HL-60/S4 treated with retinoic acid at 250 ng/mL for 4 days and 3 days (cell line): Measurements from ENCODE around the gene GLIS2.

ENCODE experiments used
- in situ Hi-C: fragments of 300-500 bp; cut with MboI; formaldehyde crosslinking; loops from 2 replicates; pipeline ENCODE4 v1.7.0; 2022; ENCODE audit warnings: low sequenced_read_pairs

The GLIS2 gene

GRCh38 chr16:4381072-4381934, 65.4 kb downstream of the GLIS2 start:
- in situ Hi-C loops, result no loop called here

GRCh38 chr16:4381935-4382794, 66.3 kb downstream of the GLIS2 start:
- in situ Hi-C loops, result no loop called here

GRCh38 chr16:4382795-4383357, 67.0 kb downstream of the GLIS2 start:
- in situ Hi-C loops, result no loop called here

DNA sequence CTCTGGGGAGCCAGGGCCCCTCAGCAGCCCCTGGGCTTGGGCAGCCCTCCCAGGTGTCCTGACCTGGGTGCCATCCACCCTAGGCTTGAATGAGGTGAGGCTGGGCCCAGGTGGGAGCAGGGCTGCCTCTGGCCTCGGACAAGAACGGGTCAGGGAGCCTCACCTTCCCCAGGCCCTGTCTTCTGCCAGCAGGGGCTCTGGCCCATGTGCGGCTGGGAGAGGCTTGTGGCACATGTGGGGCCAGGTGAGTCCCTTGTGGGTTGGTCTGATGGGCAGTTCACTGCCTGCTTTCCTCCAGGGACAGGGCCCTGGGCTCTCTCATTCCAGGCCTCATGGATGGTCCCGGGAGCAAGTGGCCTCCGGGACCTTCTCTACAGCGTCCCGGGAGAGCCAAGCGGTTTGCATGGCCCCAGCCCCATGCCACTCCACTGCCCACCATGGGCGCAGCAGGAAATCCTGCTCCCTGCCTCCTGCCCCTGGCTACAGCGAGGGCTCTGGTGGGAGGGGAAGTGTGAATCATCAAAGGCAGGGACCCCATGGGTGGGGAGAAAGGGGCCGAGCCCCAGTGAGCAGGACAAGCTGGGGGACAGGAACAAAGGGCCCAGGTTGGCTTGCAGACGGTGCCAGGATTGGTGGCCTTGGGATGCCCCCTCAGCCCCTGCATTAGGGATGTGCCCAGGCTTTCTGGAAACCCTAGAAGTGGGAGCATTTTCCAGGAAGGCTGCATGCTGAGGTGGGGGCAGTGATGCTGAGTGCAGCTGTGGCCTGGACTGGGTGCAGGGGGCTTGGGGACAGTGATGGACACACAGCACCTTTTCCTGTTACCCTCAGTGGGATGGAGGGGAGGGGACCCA, 68.0 kb downstream of the GLIS2 start:
- in situ Hi-C loops, result no loop called here

- in situ Hi-C loops, result no loop called here
These were observed 68.7 kb downstream of the GLIS2 start for GRCh38 chr16:4384509-4384942.

- in situ Hi-C loops, result no loop called here
These were observed 69.4 kb downstream of the GLIS2 start for GRCh38 chr16:4385066-4385788.

DNA sequence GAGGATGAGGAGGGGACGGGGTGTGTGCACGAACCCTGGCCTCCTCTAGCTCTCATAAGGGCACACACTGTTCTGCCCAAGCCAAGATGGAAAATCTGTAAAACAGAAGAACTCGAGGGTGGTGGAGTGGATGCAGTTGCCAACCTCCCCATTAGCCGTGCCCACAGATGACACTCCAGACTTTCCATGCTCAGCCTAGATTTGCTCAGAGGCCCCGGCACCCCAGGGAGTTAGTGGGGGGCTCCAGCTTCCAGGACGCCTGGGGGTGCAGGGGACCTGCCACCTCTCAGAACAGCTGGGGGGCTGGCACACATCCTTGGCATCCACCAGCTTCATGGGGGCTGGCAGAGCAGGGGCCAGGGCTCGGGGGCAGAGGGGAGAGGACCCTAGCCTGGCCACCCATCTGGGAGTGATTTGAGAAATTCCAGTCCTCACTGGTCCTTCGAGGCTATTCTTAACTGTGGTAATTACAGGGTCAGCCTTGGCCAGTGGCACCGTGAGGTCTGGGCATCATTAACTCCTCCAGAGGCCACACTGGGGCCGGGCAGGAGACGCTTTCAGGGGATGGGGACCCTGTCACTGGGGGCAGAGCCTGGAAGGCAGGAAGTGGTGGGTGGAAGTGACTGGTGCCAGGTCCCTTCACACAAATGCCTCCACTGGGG, 70.1 kb downstream of the GLIS2 start:
- in situ Hi-C loops, result no loop called here

DNA sequence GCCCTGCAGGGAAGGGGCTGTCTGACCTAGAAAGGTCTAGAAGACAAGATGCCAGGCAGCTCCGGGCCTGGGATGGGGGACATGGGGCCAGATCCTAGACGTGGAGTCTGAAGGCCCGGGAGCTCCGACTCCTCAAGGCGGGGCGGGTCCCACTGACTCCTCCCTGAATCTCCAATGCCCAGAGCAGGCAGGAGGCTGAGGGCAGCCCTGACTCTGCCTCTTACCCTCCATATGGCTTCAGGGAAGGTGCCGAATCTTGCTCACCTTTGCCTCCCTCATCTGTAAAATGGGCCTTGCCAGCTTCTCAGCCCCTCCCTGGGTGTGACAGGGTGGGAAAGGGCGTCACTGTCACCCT, 70.6 kb downstream of the GLIS2 start:
- in situ Hi-C loops, result no loop called here

DNA sequence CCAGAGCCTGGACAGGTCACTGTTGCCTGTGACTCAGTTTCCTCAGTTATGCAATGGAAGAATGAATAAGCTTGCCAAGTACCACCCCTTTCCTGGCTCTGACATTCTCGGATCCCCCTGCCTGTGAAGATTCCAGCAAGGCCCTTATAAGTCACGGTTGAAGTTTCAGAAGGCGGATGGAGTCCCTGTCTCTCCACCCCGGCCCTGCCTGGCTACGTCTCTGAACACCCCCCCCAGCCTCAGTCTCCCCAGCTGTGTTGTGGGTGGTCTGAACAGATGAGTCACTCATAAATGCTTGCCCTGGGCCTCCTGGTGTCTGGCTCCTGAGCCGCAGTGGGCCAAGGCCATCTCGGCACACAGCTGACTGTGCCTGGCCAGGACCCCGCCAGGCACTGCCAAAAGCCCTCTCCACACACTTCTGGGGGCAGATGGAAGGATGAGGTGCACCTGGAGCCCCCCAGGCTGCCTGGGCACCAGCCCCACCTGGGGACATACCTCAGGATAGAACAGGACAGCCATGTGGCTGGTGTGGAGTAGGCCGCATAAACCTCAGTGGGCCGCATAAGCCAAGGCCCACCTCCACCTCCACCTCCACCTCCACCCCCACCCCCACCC, 71.2 kb downstream of the GLIS2 start:
- in situ Hi-C loops, result no loop called here

DNA sequence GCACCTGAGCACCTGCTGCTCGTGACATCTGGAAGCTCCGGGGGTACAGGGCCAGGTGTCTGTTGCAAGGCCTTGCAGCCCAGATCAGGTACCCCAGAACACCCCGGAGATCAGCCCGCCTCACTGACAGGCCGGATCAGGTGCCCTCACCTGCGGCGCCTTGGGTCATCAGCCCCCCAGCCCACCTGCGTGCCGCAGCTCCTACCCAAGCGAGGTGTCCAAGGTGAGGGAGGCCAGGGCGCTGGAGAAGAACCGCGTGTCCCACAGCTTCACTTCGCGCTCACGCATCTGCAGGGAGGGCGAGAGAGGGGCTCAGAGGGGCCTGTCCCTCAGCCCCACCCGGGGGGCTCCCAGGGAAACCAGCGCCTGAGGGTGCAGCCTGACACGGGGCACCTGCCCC, 71.9 kb downstream of the GLIS2 start:
- in situ Hi-C loops, result no loop called here

GRCh38 chr16:4388271-4389021, 72.6 kb downstream of the GLIS2 start:
- in situ Hi-C loops, result no loop called here
